ENCODE results near the gene CAPN14.

The CAPN14 gene

DNA sequence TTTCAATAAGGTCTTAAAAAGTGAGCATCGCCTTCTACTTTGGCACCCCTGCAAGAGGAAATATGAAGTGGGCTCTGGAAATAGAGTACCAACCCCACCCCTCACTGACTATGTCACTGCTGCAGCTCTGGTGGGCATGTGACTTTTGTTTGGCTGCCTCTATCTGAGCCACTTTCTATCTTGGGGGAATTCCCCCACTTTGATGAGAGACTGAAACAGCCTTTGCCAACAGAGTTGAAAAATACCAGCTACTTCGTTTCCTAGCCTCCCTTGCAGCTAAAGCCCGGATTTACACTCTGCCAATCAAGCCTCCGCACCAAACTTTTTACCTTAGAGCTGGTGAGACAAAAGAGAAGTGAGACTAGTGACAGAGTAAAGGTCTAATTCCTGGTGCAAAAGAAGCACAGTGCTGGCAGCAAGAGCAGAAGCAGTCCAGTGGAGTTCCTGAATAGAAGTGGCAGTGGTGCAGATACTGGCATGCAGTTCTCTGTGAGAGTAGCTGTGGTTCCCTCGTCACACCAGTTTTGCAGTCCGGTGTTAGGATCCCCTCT lies 67.1 kb downstream of the CAPN14 start:
- H3K14ac ChIP-seq (ENCODE audit: low read length in 2 of 2): no peak overlapping the region
- H3K27ac ChIP-seq (ENCODE audit: low read length, poor library complexity, severe bottlenecking): no peak overlapping the region
- no peaks in the 10 kb centered on the region for H3K79me1 ChIP-seq (replicated peaks; ENCODE audit: low read length, poor library complexity, severe bottlenecking)
- no peak overlapping the region for H4K8ac ChIP-seq (ENCODE audit: low read length)
- peaks cover 6% of the 10 kb centered on the region for H3K9me3 ChIP-seq (ENCODE audit: control insufficient read depth, low read length)
- no peak overlapping the region for H2BK15ac ChIP-seq (ENCODE audit: low read depth, poor library complexity, severe bottlenecking)
- no peak overlapping the region for H3K4me2 ChIP-seq (ENCODE audit: low read length, poor library complexity, severe bottlenecking)
- H2AFZ ChIP-seq (ENCODE audit: low read depth, low read length): no peak overlapping the region
- H2BK12ac ChIP-seq (ENCODE audit: low read length in 2 of 2): no peak overlapping the region
- no peaks in the 10 kb centered on the region for H3K36me3 ChIP-seq (ENCODE audit: control insufficient read depth in 1 of 2, insufficient read depth in 2 of 2, low read depth in 1 of 2, low read length in 2 of 2)
- no peak overlapping the region for H3K23ac ChIP-seq (ENCODE audit: low read length in 2 of 2)
- no peaks in the 10 kb centered on the region for H3K4me1 ChIP-seq (ENCODE audit: control insufficient read depth, insufficient read depth, low read depth, low read length)
- H3K4ac ChIP-seq (ENCODE audit: low read depth in 1 of 2, low read length in 2 of 2): no peak overlapping the region
- H2BK120ac ChIP-seq (ENCODE audit: low read depth, low read length): no peak overlapping the region
- H2BK5ac ChIP-seq (ENCODE audit: low read depth, low read length, poor library complexity, severe bottlenecking): no peak overlapping the region
- no peak overlapping the region for H3K18ac ChIP-seq (ENCODE audit: low read depth in 1 of 2, low read length in 2 of 2)
- H3K9ac ChIP-seq (ENCODE audit: low read length): no peak overlapping the region
- peaks cover 8 to 47% of the 10 kb centered on the region in 2 experiments for H3K27me3 ChIP-seq (ENCODE audit: control insufficient read depth in 1 of 2, insufficient read depth in 1 of 2, low read length in 2 of 2)
- WGBS: 90% methylated on average over 4 of the region's 6 CpGs
- no peak overlapping the region for H3K4me3 ChIP-seq (ENCODE audit: insufficient read depth in 1 of 2, low read depth in 1 of 2, low read length in 2 of 2)
- no peak overlapping the region for H4K91ac ChIP-seq (ENCODE audit: low read length)
- no peak overlapping the region for H2AK5ac ChIP-seq (ENCODE audit: low read length, severe bottlenecking)
- DNase-seq: no peak

DNA sequence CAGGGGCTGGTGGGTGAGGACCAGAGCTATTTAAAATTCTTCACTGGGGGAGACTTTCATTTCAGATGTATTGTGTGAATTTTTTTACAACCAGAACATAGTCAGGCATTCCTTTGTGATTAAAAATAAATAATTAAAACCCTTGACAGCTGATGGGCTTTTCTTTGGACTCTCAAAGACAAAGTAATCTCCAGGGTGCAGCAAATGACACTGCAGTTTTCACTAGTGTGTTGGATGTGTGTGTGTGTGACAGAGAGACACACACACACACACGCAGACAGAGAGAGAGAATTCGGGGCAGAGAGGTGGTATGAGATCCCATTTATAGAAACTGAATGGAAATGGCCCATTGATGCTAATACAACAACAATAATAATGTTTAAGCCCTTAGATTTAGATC lies 68.8 kb downstream of the CAPN14 start:
- Histone ChIP-seq H2BK12ac (ENCODE audit: low read length in 2 of 2) (no peak overlapping the region), H3K9me3 (ENCODE audit: control insufficient read depth, low read length) (peaks cover 6% of the 10 kb centered on the region), H3K4me1 (ENCODE audit: control insufficient read depth, insufficient read depth, low read depth, low read length) (no peaks in the 10 kb centered on the region), H3K14ac (ENCODE audit: low read length in 2 of 2) (no peak overlapping the region), H3K27ac (ENCODE audit: low read length, poor library complexity, severe bottlenecking) (no peak overlapping the region), H3K4me2 (ENCODE audit: low read length, poor library complexity, severe bottlenecking) (no peak overlapping the region), H2BK120ac (ENCODE audit: low read depth, low read length) (no peak overlapping the region), H3K36me3 (ENCODE audit: control insufficient read depth in 1 of 2, insufficient read depth in 2 of 2, low read depth in 1 of 2, low read length in 2 of 2) (no peaks in the 10 kb centered on the region), H2BK5ac (ENCODE audit: low read depth, low read length, poor library complexity, severe bottlenecking) (no peak overlapping the region), H3K27me3 (ENCODE audit: control insufficient read depth in 1 of 2, insufficient read depth in 1 of 2, low read length in 2 of 2) (peaks cover 8 to 58% of the 10 kb centered on the region in 2 experiments), H4K91ac (ENCODE audit: low read length) (no peak overlapping the region), H4K8ac (ENCODE audit: low read length) (no peak overlapping the region), H3K4ac (ENCODE audit: low read depth in 1 of 2, low read length in 2 of 2) (no peak overlapping the region), H3K23ac (ENCODE audit: low read length in 2 of 2) (no peak overlapping the region), H3K79me1 (replicated peaks; ENCODE audit: low read length, poor library complexity, severe bottlenecking) (no peaks in the 10 kb centered on the region), H2AFZ (ENCODE audit: low read depth, low read length) (no peak overlapping the region), H2AK5ac (ENCODE audit: low read length, severe bottlenecking) (no peak overlapping the region), H3K4me3 (ENCODE audit: insufficient read depth in 1 of 2, low read depth in 1 of 2, low read length in 2 of 2) (no peak overlapping the region), H3K9ac (ENCODE audit: low read length) (no peak overlapping the region), H3K18ac (ENCODE audit: low read depth in 1 of 2, low read length in 2 of 2) (no peak overlapping the region), H2BK15ac (ENCODE audit: low read depth, poor library complexity, severe bottlenecking) (no peak overlapping the region)
- DNase-seq: no peak
- WGBS: 60% methylated on average over 1 of the region's 2 CpGs

DNA sequence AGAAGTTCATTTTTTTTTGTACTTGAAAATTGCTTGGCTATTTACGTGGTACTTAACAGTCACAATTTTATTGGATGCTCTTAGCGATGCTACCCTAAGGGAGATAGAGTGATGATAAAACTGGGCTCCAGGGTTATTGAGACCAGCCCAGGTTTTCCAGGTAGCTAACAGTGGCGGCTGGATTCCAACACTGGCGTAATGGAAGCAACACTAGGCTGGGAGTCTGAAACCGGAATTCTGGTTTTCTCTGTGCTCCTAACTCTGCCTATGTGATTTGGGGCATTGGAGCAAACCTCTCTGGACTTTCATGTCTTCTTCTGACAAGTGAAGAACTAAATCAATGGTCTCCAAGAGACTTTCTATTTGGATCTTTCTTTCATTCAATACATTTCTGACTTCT lies 69.7 kb downstream of the CAPN14 start:
- no peak overlapping the region for H2AFZ ChIP-seq (ENCODE audit: low read depth, low read length)
- H2BK12ac ChIP-seq (ENCODE audit: low read length in 2 of 2): no peak overlapping the region
- DNase-seq: no peak
- H2AK5ac ChIP-seq (ENCODE audit: low read length, severe bottlenecking): no peak overlapping the region
- no peaks in the 10 kb centered on the region for H3K4me1 ChIP-seq (ENCODE audit: control insufficient read depth, insufficient read depth, low read depth, low read length)
- H3K4ac ChIP-seq (ENCODE audit: low read depth in 1 of 2, low read length in 2 of 2): no peak overlapping the region
- H3K9ac ChIP-seq (ENCODE audit: low read length): no peak overlapping the region
- H3K36me3 ChIP-seq (ENCODE audit: control insufficient read depth in 1 of 2, insufficient read depth in 2 of 2, low read depth in 1 of 2, low read length in 2 of 2): no peaks in the 10 kb centered on the region
- H3K18ac ChIP-seq (ENCODE audit: low read depth in 1 of 2, low read length in 2 of 2): no peak overlapping the region
- no peak overlapping the region for H4K8ac ChIP-seq (ENCODE audit: low read length)
- no peak overlapping the region for H2BK15ac ChIP-seq (ENCODE audit: low read depth, poor library complexity, severe bottlenecking)
- no peak overlapping the region for H3K27ac ChIP-seq (ENCODE audit: low read length, poor library complexity, severe bottlenecking)
- no peak overlapping the region for H2BK5ac ChIP-seq (ENCODE audit: low read depth, low read length, poor library complexity, severe bottlenecking)
- no peaks in the 10 kb centered on the region for H3K79me1 ChIP-seq (replicated peaks; ENCODE audit: low read length, poor library complexity, severe bottlenecking)
- no peak overlapping the region for H4K91ac ChIP-seq (ENCODE audit: low read length)
- no peak overlapping the region for H3K14ac ChIP-seq (ENCODE audit: low read length in 2 of 2)
- 78% methylated on average over 5 of the region's 5 CpGs for WGBS
- peaks cover 6% of the 10 kb centered on the region for H3K9me3 ChIP-seq (ENCODE audit: control insufficient read depth, low read length)
- no peak overlapping the region for H3K4me2 ChIP-seq (ENCODE audit: low read length, poor library complexity, severe bottlenecking)
- no peak overlapping the region for H3K23ac ChIP-seq (ENCODE audit: low read length in 2 of 2)
- H2BK120ac ChIP-seq (ENCODE audit: low read depth, low read length): no peak overlapping the region
- H3K4me3 ChIP-seq (ENCODE audit: insufficient read depth in 1 of 2, low read depth in 1 of 2, low read length in 2 of 2): no peak overlapping the region
- peaks cover 4 to 58% of the 10 kb centered on the region in 2 experiments for H3K27me3 ChIP-seq (ENCODE audit: control insufficient read depth in 1 of 2, insufficient read depth in 1 of 2, low read length in 2 of 2)

DNA sequence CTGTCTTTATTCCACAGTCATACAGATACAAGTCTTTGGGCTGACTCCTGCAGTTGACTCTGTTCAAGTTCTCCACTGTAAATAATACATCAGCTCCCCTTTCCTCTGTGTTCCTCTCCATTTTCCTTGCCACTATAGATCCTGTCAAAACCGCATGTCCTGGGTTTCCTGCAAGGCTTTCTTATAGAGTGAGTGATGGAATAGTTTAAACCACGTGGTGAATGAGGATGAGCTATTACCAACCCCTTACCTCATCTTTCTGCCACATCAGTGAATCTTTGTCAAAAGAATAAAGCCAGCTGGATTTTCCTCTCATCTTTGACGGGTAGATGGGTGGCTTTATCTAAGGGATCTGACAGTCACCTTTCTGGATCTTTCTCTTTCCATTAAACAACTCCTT lies 75.2 kb downstream of the CAPN14 start:
- DNase-seq: no peak
- Histone ChIP-seq H2AFZ (ENCODE audit: low read depth, low read length) (no peak overlapping the region), H2BK120ac (ENCODE audit: low read depth, low read length) (no peak overlapping the region), H3K36me3 (ENCODE audit: control insufficient read depth in 1 of 2, insufficient read depth in 2 of 2, low read depth in 1 of 2, low read length in 2 of 2) (no peaks in the 10 kb centered on the region), H3K9ac (ENCODE audit: low read length) (no peak overlapping the region), H3K18ac (ENCODE audit: low read depth in 1 of 2, low read length in 2 of 2) (no peak overlapping the region), H3K4me1 (ENCODE audit: control insufficient read depth, insufficient read depth, low read depth, low read length) (peaks cover 5% of the 10 kb centered on the region), H2BK5ac (ENCODE audit: low read depth, low read length, poor library complexity, severe bottlenecking) (no peak overlapping the region), H2AK5ac (ENCODE audit: low read length, severe bottlenecking) (no peak overlapping the region), H3K23ac (ENCODE audit: low read length in 2 of 2) (no peak overlapping the region), H3K4me2 (ENCODE audit: low read length, poor library complexity, severe bottlenecking) (no peak overlapping the region), H2BK15ac (ENCODE audit: low read depth, poor library complexity, severe bottlenecking) (no peak overlapping the region), H3K9me3 (ENCODE audit: control insufficient read depth, low read length) (no peaks in the 10 kb centered on the region), H3K14ac (ENCODE audit: low read length in 2 of 2) (no peak overlapping the region), H4K91ac (ENCODE audit: low read length) (no peak overlapping the region), H4K8ac (ENCODE audit: low read length) (no peak overlapping the region), H3K79me1 (replicated peaks; ENCODE audit: low read length, poor library complexity, severe bottlenecking) (no peaks in the 10 kb centered on the region), H3K4ac (ENCODE audit: low read depth in 1 of 2, low read length in 2 of 2) (no peak overlapping the region), H2BK12ac (ENCODE audit: low read length in 2 of 2) (no peak overlapping the region), H3K4me3 (ENCODE audit: insufficient read depth in 1 of 2, low read depth in 1 of 2, low read length in 2 of 2) (no peak overlapping the region), H3K27me3 (ENCODE audit: control insufficient read depth in 1 of 2, insufficient read depth in 1 of 2, low read length in 2 of 2) (peaks cover 3 to 61% of the 10 kb centered on the region in 2 experiments), H3K27ac (ENCODE audit: low read length, poor library complexity, severe bottlenecking) (no peak overlapping the region)
- 47% methylated on average over 1 of the region's 3 CpGs for WGBS

All from mesenchymal stem cell (in vitro differentiated cells and primary cell).